ENCODE data around the gene RPS17.
A peak's percentile ranks its signal among the peaks of the same experiment; 100 is the strongest.

The RPS17 gene

DNA sequence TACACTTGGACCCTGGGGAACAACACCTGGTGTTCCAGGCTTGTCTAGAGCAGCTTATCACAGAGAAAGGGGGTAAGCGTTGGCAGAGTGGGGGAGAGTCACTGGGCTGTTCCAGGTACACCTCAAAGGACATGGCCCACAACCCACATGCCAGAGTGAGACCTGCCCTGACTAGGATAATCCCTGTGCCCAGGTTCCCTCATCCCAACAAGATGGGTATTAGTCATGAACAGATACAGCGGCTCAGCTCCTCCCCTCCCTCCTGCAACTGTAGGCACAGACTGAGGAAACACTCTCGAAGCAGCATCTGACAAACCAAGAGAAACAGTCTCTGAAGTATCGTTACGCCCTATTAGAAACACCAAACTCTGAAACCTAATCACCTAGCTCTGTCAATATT lies 32.1 kb upstream of the RPS17 start:
- no peak for DNase-seq (ENCODE audit: low read depth, low spot score)
- in situ Hi-C loops (cut with HindIII; ENCODE audit: low sequenced_read_pairs), result no loop called here
- H3K4me3 ChIP-seq (ENCODE audit: low read depth, low read length), result no peak overlapping the region
- TF ChIP-seq CTCF (IDR thresholded peaks at IDR 0.05; ENCODE audit: low read depth, low read length), result no peak

DNA sequence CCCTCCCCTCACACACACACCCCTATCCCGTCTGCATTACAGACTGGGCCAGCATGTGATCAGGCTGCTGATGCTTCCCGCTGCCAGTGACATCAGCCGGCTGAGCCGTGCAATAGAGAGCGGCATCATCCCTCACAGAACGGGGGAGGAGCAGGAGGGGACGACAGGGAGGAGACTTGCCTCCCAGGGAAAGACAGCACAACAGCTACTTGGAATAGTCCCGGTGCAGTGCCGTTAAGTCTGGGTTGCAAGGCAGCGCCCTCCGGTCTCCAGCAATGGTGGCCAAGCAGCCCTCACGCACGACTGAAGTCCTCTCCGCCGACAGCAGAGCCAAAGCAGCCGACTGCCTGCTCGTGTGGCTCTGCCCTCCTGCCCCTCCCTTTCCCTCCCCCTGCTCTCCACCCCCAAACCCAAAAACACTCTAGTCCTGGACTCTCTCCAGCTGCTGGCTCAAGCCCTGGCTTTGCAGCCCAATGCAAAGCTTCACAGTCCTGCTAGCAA lies 31.5 kb upstream of the RPS17 start:
- DNase-seq (ENCODE audit: low read depth, low spot score), result peak; percentile 60
- TF ChIP-seq CTCF (IDR thresholded peaks at IDR 0.05; ENCODE audit: low read depth, low read length), result no peak
- in situ Hi-C loops (cut with HindIII; ENCODE audit: low sequenced_read_pairs), result no loop called here
- H3K4me3 ChIP-seq (ENCODE audit: low read depth, low read length), result peak overlapping the region; percentile 22

GRCh38 chr15:82570721-82571508 lies 30.7 kb upstream of the RPS17 start:
- DNase-seq (ENCODE audit: low read depth, low spot score), result peak; percentile 29
- in situ Hi-C loops (cut with HindIII; ENCODE audit: low sequenced_read_pairs), result no loop called here
- TF ChIP-seq CTCF (IDR thresholded peaks at IDR 0.05; ENCODE audit: low read depth, low read length), result no peak
- H3K4me3 ChIP-seq (ENCODE audit: low read depth, low read length), result no peak overlapping the region

DNA sequence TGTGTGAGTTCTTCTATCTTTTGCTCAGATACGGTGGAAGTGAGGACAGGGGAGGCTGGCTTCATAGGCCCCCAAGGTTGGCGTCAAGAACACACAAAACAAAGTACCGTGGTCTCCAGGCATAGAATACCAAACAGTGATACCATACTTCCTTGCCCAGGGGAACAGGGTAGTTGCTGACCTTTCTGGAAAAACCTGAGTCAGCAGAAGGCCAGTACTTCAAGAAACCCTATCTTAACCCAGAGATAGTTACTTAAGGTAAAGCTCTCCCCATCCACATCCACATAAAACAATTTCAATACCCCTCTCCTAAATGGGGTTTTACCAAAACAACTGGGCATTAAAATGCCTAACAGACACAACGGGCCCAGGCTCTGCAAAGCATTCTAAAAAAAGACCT lies 29.6 kb upstream of the RPS17 start:
- no peak overlapping the region for H3K4me3 ChIP-seq (ENCODE audit: low read depth, low read length)
- TF ChIP-seq CTCF (IDR thresholded peaks at IDR 0.05; ENCODE audit: low read depth, low read length), result no peak
- no peak for DNase-seq (ENCODE audit: low read depth, low spot score)
- in situ Hi-C loops (cut with HindIII; ENCODE audit: low sequenced_read_pairs), result no loop called here

DNA sequence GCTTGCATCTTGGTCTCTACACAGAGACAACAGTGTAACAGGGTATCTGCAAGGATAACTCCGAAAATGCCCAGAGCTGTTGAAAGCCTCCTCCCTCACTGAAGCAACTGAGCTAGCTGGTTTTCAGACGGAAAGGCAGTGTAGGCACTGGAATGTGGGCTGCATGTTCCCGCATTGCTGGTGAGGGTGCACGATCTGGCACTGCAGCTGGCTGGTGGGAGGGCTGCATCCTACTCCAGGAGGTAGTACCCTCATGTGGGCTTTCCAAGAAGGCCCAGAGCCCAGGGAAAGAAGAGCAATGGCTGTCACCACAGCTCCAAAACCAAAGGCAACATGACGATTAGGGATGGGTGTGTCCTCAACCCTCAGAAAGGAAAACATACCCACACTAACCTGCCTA lies 28.7 kb upstream of the RPS17 start:
- in situ Hi-C loops (cut with HindIII; ENCODE audit: low sequenced_read_pairs), result no loop called here
- no peak for TF ChIP-seq CTCF (IDR thresholded peaks at IDR 0.05; ENCODE audit: low read depth, low read length)
- DNase-seq (ENCODE audit: low read depth, low spot score), result no peak
- H3K4me3 ChIP-seq (ENCODE audit: low read depth, low read length), result no peak overlapping the region

GRCh38 chr15:82567661-82568060 lies 27.4 kb upstream of the RPS17 start:
- no peak for TF ChIP-seq CTCF (IDR thresholded peaks at IDR 0.05; ENCODE audit: low read depth, low read length)
- DNase-seq (ENCODE audit: low read depth, low spot score), result no peak
- no peak overlapping the region for H3K4me3 ChIP-seq (ENCODE audit: low read depth, low read length)
- in situ Hi-C loops (cut with HindIII; ENCODE audit: low sequenced_read_pairs), result no loop called here
